ENCODE results near the gene RRAS2. TPM values are rescaled to one million over a fixed set of nuclear protein-coding genes. Genes with fewer than 3 reads are reported as not detected.

RRAS2 gene
- total RNA-seq, 1 donor from 2014 or later = 51.9 TPM

DNA sequence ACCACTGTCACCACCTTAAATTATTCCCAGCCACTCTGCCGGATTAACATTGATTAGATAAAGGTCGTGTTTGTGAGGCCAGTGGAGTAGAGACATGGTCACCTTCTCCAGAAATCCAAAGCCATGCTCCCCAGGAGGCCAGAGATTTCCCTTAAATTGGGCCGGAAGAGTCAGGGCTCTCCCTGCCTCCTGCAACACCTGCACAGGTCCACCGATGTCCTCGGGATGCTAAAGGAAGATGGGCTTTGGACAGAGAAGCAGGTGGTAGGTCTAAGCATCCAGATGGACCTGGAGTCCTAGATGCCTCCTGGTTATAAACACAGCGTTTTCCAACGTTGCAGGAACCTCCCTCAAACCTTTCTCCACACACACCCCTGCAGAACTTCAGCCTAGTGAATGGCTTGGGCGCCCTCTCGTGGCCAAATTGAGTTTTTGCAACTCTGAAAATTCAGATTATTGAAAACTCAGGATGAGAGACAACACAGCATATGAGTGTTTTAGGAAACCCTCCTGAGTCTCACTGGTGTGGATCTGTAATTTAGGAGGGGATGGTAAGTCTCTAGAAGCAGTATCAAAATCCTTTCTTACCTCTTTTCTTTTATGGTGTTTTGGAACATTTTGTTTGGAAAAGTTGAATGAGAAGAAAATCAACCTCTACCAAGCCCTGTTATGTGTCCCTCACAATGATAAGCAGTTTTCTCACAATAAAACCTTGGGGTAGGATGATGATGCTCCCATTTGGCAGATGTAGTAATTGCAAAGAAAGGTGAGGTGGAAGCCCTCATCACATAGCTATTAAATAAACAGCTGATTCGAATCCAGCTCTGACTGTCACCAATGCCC lies 109.6 kb downstream of the RRAS2 start:
- no peaks in the 10 kb centered on the region for H3K36me3 Mint-ChIP-seq
- peak; percentile 46 to 79 for DNase-seq (ENCODE audit: low spot score in 2 of 2, unreplicated experiment in 2 of 2)
- no peak overlapping the region for H3K27ac Mint-ChIP-seq

GRCh38 chr11:14248580-14248981 lies 110.4 kb downstream of the RRAS2 start:
- Mint-ChIP-seq H3K27ac (no peak overlapping the region), H3K36me3 (no peaks in the 10 kb centered on the region), H3K27me3 (ENCODE audit: low read depth) (peaks cover 17% of the 10 kb centered on the region)

More for the DNA sequence above, 109.6 kb downstream of the RRAS2 start:
- Mint-ChIP-seq H3K4me3 (no peak overlapping the region), H3K27me3 (ENCODE audit: low read depth) (peaks cover 17% of the 10 kb centered on the region), H3K9me3 (no peaks in the 10 kb centered on the region), H3K4me1 (no peaks in the 10 kb centered on the region)
- TF ChIP-seq CTCF (IDR thresholded peaks at IDR 0.05; ENCODE audit: unreplicated experiment) = peak; percentile 96

DNA sequence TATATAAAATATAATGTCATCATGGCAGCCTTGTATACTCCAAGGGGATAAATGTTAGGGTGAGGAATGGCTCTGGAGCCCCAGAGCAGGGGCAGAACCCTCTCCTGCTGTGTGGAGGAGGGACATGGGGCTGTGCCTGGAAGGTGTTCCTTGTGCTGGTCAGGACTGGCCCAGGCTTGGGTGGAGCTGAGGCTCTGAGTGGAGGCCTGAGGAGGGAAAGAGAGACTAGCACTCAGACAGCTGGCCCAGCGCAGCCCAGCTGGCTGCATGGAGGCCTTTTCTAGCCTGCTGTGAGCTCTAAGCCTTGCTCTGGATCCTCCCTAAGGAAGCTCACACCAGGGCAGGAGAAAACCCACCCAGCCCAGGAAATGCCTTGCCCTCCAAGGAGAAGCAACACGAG lies 113.5 kb downstream of the RRAS2 start:
- H3K4me1 Mint-ChIP-seq = no peaks in the 10 kb centered on the region
- no peak overlapping the region for H3K4me3 Mint-ChIP-seq
- H3K9me3 Mint-ChIP-seq = no peaks in the 10 kb centered on the region
- DNase-seq (ENCODE audit: low spot score in 2 of 2, unreplicated experiment in 2 of 2) = no peak
- H3K27ac Mint-ChIP-seq = no peak overlapping the region
- H3K27me3 Mint-ChIP-seq (ENCODE audit: low read depth) = peaks cover 18% of the 10 kb centered on the region
- no peaks in the 10 kb centered on the region for H3K36me3 Mint-ChIP-seq
- TF ChIP-seq CTCF (IDR thresholded peaks at IDR 0.05; ENCODE audit: unreplicated experiment) = no peak

More at GRCh38 chr11:14248580-14248981, 110.4 kb downstream of the RRAS2 start:
- Mint-ChIP-seq H3K9me3 (no peaks in the 10 kb centered on the region), H3K4me1 (no peaks in the 10 kb centered on the region), H3K4me3 (no peak overlapping the region)
- no peak for DNase-seq (ENCODE audit: low spot score in 2 of 2, unreplicated experiment in 2 of 2)
- no peak for TF ChIP-seq CTCF (IDR thresholded peaks at IDR 0.05; ENCODE audit: unreplicated experiment)

- no peak overlapping the region for H3K27ac Mint-ChIP-seq
- H3K4me3 Mint-ChIP-seq = no peak overlapping the region
- H3K36me3 Mint-ChIP-seq = no peaks in the 10 kb centered on the region
- no peaks in the 10 kb centered on the region for H3K4me1 Mint-ChIP-seq
- H3K27me3 Mint-ChIP-seq (ENCODE audit: low read depth) = peaks cover 15% of the 10 kb centered on the region
- no peaks in the 10 kb centered on the region for H3K9me3 Mint-ChIP-seq
- no peak for DNase-seq (ENCODE audit: low spot score in 2 of 2, unreplicated experiment in 2 of 2)
- no peak for TF ChIP-seq CTCF (IDR thresholded peaks at IDR 0.05; ENCODE audit: unreplicated experiment)
These were observed 114.1 kb downstream of the RRAS2 start for GRCh38 chr11:14244926-14245325.

- TF ChIP-seq CTCF (IDR thresholded peaks at IDR 0.05; ENCODE audit: unreplicated experiment) = no peak
- no peak for DNase-seq (ENCODE audit: low spot score in 2 of 2, unreplicated experiment in 2 of 2)
- peaks cover 21% of the 10 kb centered on the region for H3K27me3 Mint-ChIP-seq (ENCODE audit: low read depth)
- no peak overlapping the region for H3K4me3 Mint-ChIP-seq
- no peaks in the 10 kb centered on the region for H3K9me3 Mint-ChIP-seq
- no peaks in the 10 kb centered on the region for H3K4me1 Mint-ChIP-seq
- H3K36me3 Mint-ChIP-seq = no peaks in the 10 kb centered on the region
- H3K27ac Mint-ChIP-seq = no peak overlapping the region
These were observed 116.2 kb downstream of the RRAS2 start for GRCh38 chr11:14242733-14243132.
